NCI-H1417 (cell line): Measurements from ENCODE around the gene MED16.
A peak's percentile ranks its signal among the peaks of the same experiment; 100 is the strongest.

ENCODE experiments used
- DNase-seq, 3 experiments: peaks; one replicate each; lab custom pipeline; 2025; lab: John Stamatoyannopoulos, UW

The MED16 gene

DNA sequence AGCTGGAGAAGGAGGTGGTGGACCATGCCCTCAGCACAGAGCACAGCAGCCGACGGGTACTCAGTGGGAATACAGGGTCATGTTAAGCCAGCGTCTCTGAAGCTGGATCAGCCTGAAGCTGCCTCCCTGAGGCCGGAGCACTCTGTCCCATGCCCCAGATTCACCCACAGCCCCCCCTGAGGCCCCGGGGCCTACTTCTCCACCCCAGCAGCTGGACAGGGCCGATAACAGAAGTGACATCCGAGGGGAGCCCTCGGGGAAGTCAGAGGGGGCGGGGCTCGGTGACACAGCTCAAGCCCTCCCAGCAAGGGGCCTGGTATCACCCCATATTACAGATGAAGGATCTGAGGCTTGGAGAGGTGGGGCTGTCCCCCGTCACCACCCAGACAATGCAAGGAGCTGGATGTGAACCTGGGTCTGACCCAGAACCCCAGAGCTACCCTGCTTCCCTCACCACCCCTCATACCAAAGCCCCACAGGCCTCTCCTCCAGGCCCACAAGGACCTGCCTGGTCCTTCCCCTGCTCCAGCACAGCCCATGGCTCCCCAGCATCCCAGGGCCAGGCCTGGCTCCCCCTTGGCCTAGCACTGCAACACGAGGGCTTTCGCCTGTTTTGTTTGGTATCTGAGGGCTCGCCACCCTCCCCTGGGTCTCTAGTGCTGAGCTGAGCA lies 14.3 kb upstream of the MED16 start:
- no peak for DNase-seq

DNA sequence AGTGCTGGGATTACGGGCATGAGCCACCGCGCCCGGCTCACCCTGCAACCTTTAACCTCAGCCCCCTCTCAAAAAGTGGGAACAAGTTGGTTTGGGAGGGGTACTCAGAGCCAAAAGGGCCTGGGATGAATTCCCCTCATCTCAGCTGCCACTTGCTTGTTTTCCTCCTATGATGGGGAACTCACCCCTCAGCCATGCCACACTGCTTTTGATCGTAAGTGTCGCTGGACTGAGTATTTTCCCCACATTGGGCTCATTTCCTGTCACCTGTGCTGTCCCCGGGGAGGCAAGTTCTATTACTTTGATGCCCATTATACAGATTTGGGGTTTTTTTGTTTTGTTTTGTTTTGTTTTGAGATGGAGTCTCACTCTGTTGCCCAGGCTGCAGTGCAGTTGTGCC lies 13.5 kb upstream of the MED16 start:
- no peak for DNase-seq

- no peak for DNase-seq
These were observed 11.6 kb upstream of the MED16 start for GRCh38 chr19:904545-904944.

- peak; percentile 64 to 98 (median 95) for DNase-seq
These were observed 10.3 kb upstream of the MED16 start for GRCh38 chr19:903266-903797.

GRCh38 chr19:902446-903226 lies 9.6 kb upstream of the MED16 start:
- no peak for DNase-seq

GRCh38 chr19:902093-902370 lies 9.0 kb upstream of the MED16 start:
- no peak for DNase-seq

- no peak for DNase-seq
These were observed 8.5 kb upstream of the MED16 start for GRCh38 chr19:901216-902092.

- no peak for DNase-seq
These were observed 7.5 kb upstream of the MED16 start for GRCh38 chr19:900302-901111.

- DNase-seq, result no peak
These were observed 7.0 kb upstream of the MED16 start for GRCh38 chr19:900043-900301.

DNA sequence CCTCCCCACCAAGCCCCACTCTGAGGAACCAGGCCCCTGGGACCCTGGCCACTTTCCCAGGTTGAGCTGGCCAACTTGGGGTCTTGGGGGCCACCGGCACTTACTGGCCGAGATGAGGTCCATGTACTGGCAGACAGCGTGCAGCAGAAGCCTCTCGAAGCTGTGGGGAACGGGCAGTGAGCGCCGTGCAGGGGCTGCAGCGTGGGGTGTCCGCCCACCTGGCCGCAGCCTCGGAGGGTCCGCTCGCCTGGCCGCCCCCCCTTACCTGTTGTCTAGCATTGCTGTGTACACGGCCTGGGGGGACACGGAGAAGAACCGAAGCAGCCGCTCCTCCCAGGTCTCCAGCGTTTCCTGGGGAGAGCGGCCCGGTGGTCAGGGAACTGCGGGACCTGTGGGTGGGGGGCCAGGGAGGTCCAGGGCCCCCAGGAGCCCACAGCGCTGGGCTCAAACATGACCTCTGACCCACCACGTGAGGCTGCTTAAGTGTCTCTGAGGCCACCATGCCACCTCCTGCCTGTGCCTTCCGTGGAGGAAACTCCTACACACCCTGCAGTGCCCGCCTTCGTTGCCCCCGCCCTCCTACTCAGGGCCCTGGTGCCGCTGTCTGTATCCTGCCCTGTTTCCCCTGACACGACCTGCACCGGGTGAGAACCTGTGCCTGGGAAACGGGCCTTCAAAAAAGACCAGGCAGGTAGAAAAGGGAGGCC lies 6.5 kb upstream of the MED16 start:
- DNase-seq, result no peak

GRCh38 chr19:898663-899062 lies 5.7 kb upstream of the MED16 start:
- DNase-seq, result peak in 2 of 3 experiments; percentile 97 to 99

DNA sequence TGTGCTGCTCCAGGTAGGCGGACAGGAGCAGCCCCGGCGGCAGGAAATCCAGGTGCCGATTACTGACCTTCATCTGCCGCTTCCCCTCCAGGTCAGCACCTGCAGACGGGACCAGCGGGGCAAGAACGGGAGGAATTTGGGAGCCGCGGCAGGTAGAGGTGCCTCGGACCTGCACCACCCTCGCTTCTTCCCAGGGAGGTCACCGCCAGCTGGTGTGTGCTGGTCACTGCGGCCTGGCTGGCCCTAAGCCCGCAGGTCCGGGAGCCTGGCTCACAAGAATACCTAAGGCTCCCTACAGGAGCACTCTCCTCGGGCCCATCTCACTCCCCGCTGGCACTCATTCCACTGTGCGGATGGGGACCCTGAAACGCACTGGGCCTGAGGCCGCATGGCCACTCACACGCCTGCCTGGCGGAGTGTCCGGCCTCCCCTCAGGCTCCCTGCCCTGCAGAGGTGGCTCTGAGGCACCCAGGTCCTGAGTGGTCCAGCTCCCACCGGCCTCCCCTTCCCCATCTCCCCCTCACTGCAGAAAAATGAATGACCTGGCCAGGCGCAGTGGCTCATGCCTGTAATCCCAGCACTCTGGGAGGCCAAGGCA lies 4.6 kb upstream of the MED16 start:
- DNase-seq, result no peak

GRCh38 chr19:896999-897398 lies 4.0 kb upstream of the MED16 start:
- no peak for DNase-seq

DNA sequence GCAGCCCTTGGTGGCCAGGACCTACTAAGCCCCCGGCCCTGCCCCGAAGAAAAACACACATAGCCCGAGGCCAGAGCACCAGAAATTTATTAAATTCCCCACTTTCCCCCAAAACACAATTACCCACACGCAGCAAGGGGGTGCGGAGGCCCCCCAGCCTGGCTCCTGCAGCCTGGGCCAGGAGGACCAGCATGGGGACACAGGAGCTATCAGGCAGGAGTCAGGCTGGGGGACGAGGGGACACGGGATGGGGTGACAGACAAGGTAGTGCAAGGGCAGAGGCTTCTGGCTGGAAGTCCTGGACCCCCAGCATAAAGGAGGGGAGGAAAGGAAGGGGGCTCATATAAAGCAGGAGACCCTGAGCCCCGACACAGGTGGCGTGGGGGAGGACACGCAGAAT lies 3.4 kb upstream of the MED16 start:
- DNase-seq, result no peak

DNA sequence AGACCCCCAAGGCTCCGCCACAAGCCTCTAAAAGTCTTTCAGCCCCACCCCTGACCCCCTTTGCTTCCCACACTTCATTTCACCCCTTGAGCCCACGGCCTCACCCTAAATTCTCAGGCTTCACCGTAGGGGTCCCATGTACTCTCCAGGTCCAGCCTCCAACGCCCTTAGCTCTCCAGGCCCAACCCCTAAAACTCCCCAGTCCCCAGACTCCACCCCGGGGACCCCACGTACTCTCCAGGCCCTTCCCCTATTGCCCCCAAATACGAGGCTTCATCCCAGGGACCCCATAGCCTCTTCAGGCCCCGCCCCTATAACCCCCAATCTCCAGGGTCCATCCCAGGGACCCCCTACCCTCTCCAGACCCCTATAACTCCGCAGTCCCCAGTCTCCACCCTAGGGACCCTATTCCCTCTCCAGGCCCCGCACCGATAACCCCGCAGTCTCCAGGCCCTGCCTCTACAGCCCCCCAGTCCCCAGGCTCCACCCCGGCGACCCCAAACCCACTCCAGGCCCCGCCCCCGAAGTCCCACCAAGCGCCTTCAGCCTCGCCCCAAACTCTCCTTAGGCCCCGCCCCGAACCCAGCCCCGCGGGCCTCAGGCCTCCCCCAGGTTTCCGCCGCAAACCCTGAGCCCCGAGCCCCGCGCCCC lies 619 bp downstream of the MED16 start:
- DNase-seq, result peak in 2 of 3 experiments; percentile 62 to 65

GRCh38 chr19:891421-892200 lies 1.4 kb downstream of the MED16 start:
- peak; percentile 42 to 69 (median 65) for DNase-seq

DNA sequence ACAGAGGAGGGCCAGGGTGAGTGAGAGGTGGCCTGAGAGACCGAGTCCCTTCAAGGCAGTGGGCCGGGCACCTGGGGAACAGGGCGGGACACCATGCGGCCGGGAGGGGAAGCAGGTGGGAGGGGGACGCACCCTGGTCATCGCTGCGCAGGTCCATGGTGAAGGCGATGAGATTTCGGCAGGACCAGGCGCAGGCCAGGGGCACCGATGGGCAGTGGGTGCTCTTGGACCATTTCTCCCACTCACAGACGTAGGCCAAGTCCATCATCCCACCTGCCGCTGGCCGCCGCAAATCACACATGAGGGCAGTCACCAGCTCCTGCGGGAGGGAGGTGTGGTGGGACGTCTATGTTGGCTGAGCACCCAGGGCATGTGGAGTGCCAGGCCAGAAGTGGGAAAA lies 2.2 kb downstream of the MED16 start:
- DNase-seq, result no peak

DNA sequence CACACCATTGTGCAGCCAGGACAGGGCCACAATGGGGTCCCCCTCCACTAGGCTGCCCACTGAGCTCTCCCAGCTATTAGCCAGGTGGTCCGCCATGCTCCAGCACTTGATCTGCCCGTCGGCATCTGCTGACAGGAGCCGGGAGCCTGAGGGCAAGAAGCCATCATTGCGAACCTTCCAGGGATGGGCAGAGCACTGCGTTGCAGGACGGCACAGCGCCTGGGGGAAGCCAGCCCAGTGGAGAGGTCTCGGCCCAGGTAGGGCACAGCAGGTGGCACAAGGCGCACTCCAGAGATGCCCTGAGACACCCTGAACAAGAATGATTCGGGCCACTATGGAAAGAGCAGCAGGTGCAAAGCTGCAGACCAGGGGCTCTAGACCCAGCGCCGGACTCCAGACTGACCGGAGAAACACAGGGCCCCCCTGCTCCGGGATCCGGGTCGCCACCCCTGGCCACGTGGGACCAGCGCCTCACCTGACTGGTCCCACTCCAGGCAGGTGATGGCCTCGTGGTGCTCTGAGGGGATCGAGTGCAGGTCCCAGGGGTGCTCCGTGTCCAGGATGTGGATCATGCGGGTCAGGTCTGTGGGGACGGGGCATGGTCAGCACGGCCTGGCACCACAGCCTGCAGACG lies 3.2 kb downstream of the MED16 start:
- no peak for DNase-seq
